CD4-positive, alpha-beta memory T cell (primary cell): ENCODE data around the gene GSTM2. TPM values are rescaled to one million over a fixed set of nuclear protein-coding genes. Genes with fewer than 3 reads are reported as not detected.

Experiments used
- CTCF ChIA-PET: fragments of 350-600 bp; sonication (Branson Sonifier 250); formaldehyde crosslinking; loops from one replicate; lab custom pipeline; 2021; ENCODE audit warnings: inconsistent platforms; ENCODE audit not compliant: partially characterized antibody; lab: Charles Lee
- POLR2A ChIA-PET: fragments of 350-600 bp; sonication (Branson Sonifier 250); formaldehyde crosslinking; loops from one replicate; lab custom pipeline; 2021; ENCODE audit not compliant: partially characterized antibody; lab: Charles Lee
- DNase-seq, 5 donors: peaks; one replicate each; pipeline versions ENCODE4 v3.0.0 to v3.0.0-alpha.2; 2020 to 2022; ENCODE audit warnings: mixed read lengths in 1 of 5
- H3K27ac ChIP-seq: one replicate; pipeline ENCODE4 v1.7.0; 2013; ENCODE audit warnings: low read depth, low read length
- H3K27me3 ChIP-seq: 2 replicates; pipeline ENCODE4 v1.7.0; 2013; ENCODE audit warnings: mild to moderate bottlenecking, low read length, moderate library complexity; ENCODE audit not compliant: insufficient read depth
- H3K36me3 ChIP-seq: 2 replicates; pipeline ENCODE4 v1.7.0; 2013; ENCODE audit warnings: mild to moderate bottlenecking, low read length, moderate library complexity; ENCODE audit not compliant: insufficient read depth
- H3K4me1 ChIP-seq: 2 replicates; pipeline ENCODE4 v1.7.0; 2013; ENCODE audit warnings: mild to moderate bottlenecking, low read length, moderate library complexity; ENCODE audit not compliant: insufficient read depth
- H3K4me3 ChIP-seq, 2 donors: one replicate each; pipeline ENCODE4 v1.7.0; 2013; ENCODE audit warnings: low read length in 2 of 2, mild to moderate bottlenecking in 1 of 2
- H3K9me3 ChIP-seq, 2 donors: one replicate each; pipeline ENCODE4 v1.7.0; 2013; ENCODE audit warnings: low read length in 2 of 2, control low read depth in 1 of 2; ENCODE audit not compliant: control insufficient read depth in 1 of 2
- H3K27ac Mint-ChIP-seq, 7 donors: one replicate each; pipeline ENCODE4 v1.8.0; 2020 to 2021; ENCODE audit warnings: mixed read lengths in 7 of 7, mild to moderate bottlenecking in 6 of 7, inconsistent platforms in 3 of 7, moderate library complexity in 3 of 7
- H3K27me3 Mint-ChIP-seq, 2 donors: one replicate each; pipeline ENCODE4 v1.8.0; 2020 to 2021; ENCODE audit warnings: mixed read lengths in 2 of 2
- H3K36me3 Mint-ChIP-seq, 2 donors: one replicate each; pipeline ENCODE4 v1.8.0; 2020 to 2021; ENCODE audit warnings: mixed read lengths in 2 of 2, inconsistent platforms in 1 of 2, mild to moderate bottlenecking in 1 of 2
- H3K4me1 Mint-ChIP-seq, 4 donors: one replicate each; pipeline ENCODE4 v1.8.0; 2020 to 2021; ENCODE audit warnings: mixed read lengths in 4 of 4, mild to moderate bottlenecking in 1 of 4
- H3K4me3 Mint-ChIP-seq, 8 donors: one replicate each; pipeline ENCODE4 v1.8.0; 2020 to 2021; ENCODE audit warnings: mixed read lengths in 8 of 8, mild to moderate bottlenecking in 7 of 8, moderate library complexity in 6 of 8, inconsistent platforms in 3 of 8
- H3K9me3 Mint-ChIP-seq, 8 donors: one replicate each; pipeline ENCODE4 v1.8.0; 2020 to 2021; ENCODE audit warnings: mixed read lengths in 8 of 8, mild to moderate bottlenecking in 5 of 8, inconsistent platforms in 3 of 8, moderate library complexity in 1 of 8
- intact Hi-C: fragments of 100-400 bp; cut with micrococcal nuclease; formaldehyde crosslinking; loops from one replicate; pipeline ENCODE4 v1.15.1; 2023
- polyA plus RNA-seq, 2 donors: library from polyadenylated mRNA; unstranded; fragments of 300-500 nt; fragmentation: Illumina TruSeq; gene quantifications; one replicate each; pipeline ENCODE4 v1.2.3, GENCODE V29; 2021
- total RNA-seq, 2 experiments: library from RNA; stranded (reverse); gene quantifications; one replicate each; pipeline ENCODE4 v1.2.3, GENCODE V29; 2021

Gene GSTM2
- total and polyA plus RNA-seq, 4 experiments from 2014 or later = 11.8 to 31.4 (median 22.5) TPM

GRCh38 chr1:109634292-109634691 is 33.6 kb upstream of the GSTM2 start:
- no peak for DNase-seq
- no peak overlapping the region for H3K4me3 Mint-ChIP-seq
- H3K27me3 Mint-ChIP-seq = no peaks in the 10 kb centered on the region
- peaks cover 16% of the 10 kb centered on the region for H3K4me1 ChIP-seq
- peaks cover 10 to 19% (median 13%) of the 10 kb centered on the region in 4 donors for H3K4me1 Mint-ChIP-seq
- H3K9me3 ChIP-seq = no peaks in the 10 kb centered on the region
- H3K27ac Mint-ChIP-seq = peak overlapping the region; percentile 3 to 87 (median 56)
- ChIA-PET POLR2A (interaction anchor here (0.6 to 2.6 kb wide), 6 partner anchors 13 to 400 kb away, joined by 3 to 8 read pairs (median 4); partner anchors contain the start of genes AHCYL1, GNAI3 and STRIP1), CTCF (interaction anchor here (0.7 to 20.3 kb wide), 3 partner anchors 10 to 142 kb away, joined by 3 to 394 read pairs (median 314); partner anchors contain the start of gene GPR61)
- no peaks in the 10 kb centered on the region for H3K9me3 Mint-ChIP-seq
- H3K36me3 Mint-ChIP-seq = peaks cover 13 to 22% of the 10 kb centered on the region in 2 donors
- peaks cover 15% of the 10 kb centered on the region for H3K36me3 ChIP-seq
- no peak overlapping the region for H3K27ac ChIP-seq
- intact Hi-C loops = no loop called here
- H3K27me3 ChIP-seq = no peaks in the 10 kb centered on the region
- no peak overlapping the region for H3K4me3 ChIP-seq

- peaks cover 11 to 21% (median 14%) of the 10 kb centered on the region in 4 donors for H3K4me1 Mint-ChIP-seq
- H3K9me3 ChIP-seq = no peaks in the 10 kb centered on the region
- H3K27ac ChIP-seq = no peak overlapping the region
- no peaks in the 10 kb centered on the region for H3K27me3 ChIP-seq
- intact Hi-C loops = no loop called here
- H3K27me3 Mint-ChIP-seq = peaks cover 0 to under 1% of the 10 kb centered on the region in 2 donors
- peak in 1 of 5 donors; percentile 22 for DNase-seq
- peaks cover 6 to 14% of the 10 kb centered on the region in 2 donors for H3K36me3 Mint-ChIP-seq
- H3K4me3 ChIP-seq = no peak overlapping the region
- ChIA-PET POLR2A (interaction anchor here (0.6 to 6.0 kb wide), 6 partner anchors 14 to 349 kb away, joined by 3 to 41 read pairs (median 6); partner anchors contain the start of genes AHCYL1, AMPD2, GNAI3 and GNAT2), CTCF (interaction anchor here (0.7 to 20.3 kb wide), 5 partner anchors 11 to 350 kb away, joined by 3 to 394 read pairs (median 106); partner anchors contain the start of genes AHCYL1 and GPR61)
- peaks cover 16% of the 10 kb centered on the region for H3K4me1 ChIP-seq
- H3K27ac Mint-ChIP-seq = peak overlapping the region in 6 of 7 donors; percentile 3 to 87 (median 50)
- H3K9me3 Mint-ChIP-seq = no peaks in the 10 kb centered on the region
- H3K36me3 ChIP-seq = peaks cover 13% of the 10 kb centered on the region
- H3K4me3 Mint-ChIP-seq = peak overlapping the region in 2 of 8 donors; percentile 59 to 62
Observed at GRCh38 chr1:109634771-109635750, 32.8 kb upstream of the GSTM2 start.

GRCh38 chr1:109635862-109636200 is 32.0 kb upstream of the GSTM2 start:
- Histone ChIP-seq H3K4me1 (peaks cover 21% of the 10 kb centered on the region), H3K27me3 (no peaks in the 10 kb centered on the region), H3K4me3 (no peak overlapping the region), H3K9me3 (no peaks in the 10 kb centered on the region), H3K27ac (no peak overlapping the region), H3K36me3 (peaks cover 10% of the 10 kb centered on the region)
- no peaks in the 10 kb centered on the region for H3K9me3 Mint-ChIP-seq
- H3K27ac Mint-ChIP-seq = no peak overlapping the region
- H3K36me3 Mint-ChIP-seq = peaks cover 4 to 13% of the 10 kb centered on the region in 2 donors
- CTCF ChIA-PET = interaction anchor here (0.8 to 20.3 kb wide), 6 partner anchors 13 to 348 kb away, joined by 3 to 394 read pairs (median 60); partner anchors contain the start of genes AHCYL1, GNAI3 and GPR61
- peaks cover 0 to 2% of the 10 kb centered on the region in 2 donors for H3K27me3 Mint-ChIP-seq
- DNase-seq = no peak
- intact Hi-C loops = no loop called here
- POLR2A ChIA-PET = interaction anchor here (1.6 to 6.0 kb wide), 2 partner anchors 16 to 87 kb away, joined by 6 to 41 read pairs; partner anchors contain the start of genes AMPD2, GNAI3 and GNAT2
- H3K4me1 Mint-ChIP-seq = peaks cover 13 to 26% (median 17%) of the 10 kb centered on the region in 4 donors
- H3K4me3 Mint-ChIP-seq = no peak overlapping the region

GRCh38 chr1:109636201-109636952 is 31.5 kb upstream of the GSTM2 start:
- DNase-seq = no peak
- H3K27me3 ChIP-seq = no peaks in the 10 kb centered on the region
- no peaks in the 10 kb centered on the region for H3K9me3 ChIP-seq
- H3K36me3 ChIP-seq = peaks cover 4% of the 10 kb centered on the region
- H3K4me1 ChIP-seq = peaks cover 21% of the 10 kb centered on the region
- Mint-ChIP-seq H3K9me3 (no peaks in the 10 kb centered on the region), H3K4me3 (no peak overlapping the region), H3K36me3 (peaks cover 0 to 9% of the 10 kb centered on the region in 2 donors), H3K27ac (no peak overlapping the region), H3K27me3 (peaks cover 0 to 2% of the 10 kb centered on the region in 2 donors), H3K4me1 (peaks cover 13 to 26% (median 17%) of the 10 kb centered on the region in 4 donors)
- no peak overlapping the region for H3K4me3 ChIP-seq
- no peak overlapping the region for H3K27ac ChIP-seq
- intact Hi-C loops = no loop called here
- ChIA-PET CTCF (interaction anchor here (0.8 to 20.3 kb wide), 9 partner anchors 8 to 408 kb away, joined by 3 to 394 read pairs (median 13); partner anchors contain the start of genes AHCYL1, GNAI3 and GPR61), POLR2A (interaction anchor here (1.2 to 6.0 kb wide), 3 partner anchors 17 to 90 kb away, joined by 3 to 41 read pairs (median 6); partner anchors contain the start of genes AMPD2, GNAI3 and GNAT2)

GRCh38 chr1:109637446-109637845 is 30.4 kb upstream of the GSTM2 start:
- POLR2A ChIA-PET = interaction anchor here (1.2 to 6.0 kb wide), 2 partner anchors 89 to 91 kb away, joined by 3 to 41 read pairs; partner anchors contain the start of gene GNAI3
- DNase-seq = no peak
- peak overlapping the region in 1 of 8 donors; percentile 58 for H3K4me3 Mint-ChIP-seq
- H3K27ac ChIP-seq = no peak overlapping the region
- no peaks in the 10 kb centered on the region for H3K9me3 ChIP-seq
- H3K36me3 Mint-ChIP-seq = peaks cover 0 to 3% of the 10 kb centered on the region in 2 donors
- H3K27ac Mint-ChIP-seq = no peak overlapping the region
- peaks cover 13 to 26% (median 17%) of the 10 kb centered on the region in 4 donors for H3K4me1 Mint-ChIP-seq
- no peaks in the 10 kb centered on the region for H3K27me3 ChIP-seq
- H3K4me3 ChIP-seq = no peak overlapping the region
- no peaks in the 10 kb centered on the region for H3K9me3 Mint-ChIP-seq
- CTCF ChIA-PET = interaction anchor here (1.0 to 20.3 kb wide), 9 partner anchors 9 to 409 kb away, joined by 3 to 394 read pairs (median 13); partner anchors contain the start of genes AHCYL1 and GPR61
- peaks cover 0 to 2% of the 10 kb centered on the region in 2 donors for H3K27me3 Mint-ChIP-seq
- peaks cover 21% of the 10 kb centered on the region for H3K4me1 ChIP-seq
- no peaks in the 10 kb centered on the region for H3K36me3 ChIP-seq
- intact Hi-C loops = no loop called here

DNA sequence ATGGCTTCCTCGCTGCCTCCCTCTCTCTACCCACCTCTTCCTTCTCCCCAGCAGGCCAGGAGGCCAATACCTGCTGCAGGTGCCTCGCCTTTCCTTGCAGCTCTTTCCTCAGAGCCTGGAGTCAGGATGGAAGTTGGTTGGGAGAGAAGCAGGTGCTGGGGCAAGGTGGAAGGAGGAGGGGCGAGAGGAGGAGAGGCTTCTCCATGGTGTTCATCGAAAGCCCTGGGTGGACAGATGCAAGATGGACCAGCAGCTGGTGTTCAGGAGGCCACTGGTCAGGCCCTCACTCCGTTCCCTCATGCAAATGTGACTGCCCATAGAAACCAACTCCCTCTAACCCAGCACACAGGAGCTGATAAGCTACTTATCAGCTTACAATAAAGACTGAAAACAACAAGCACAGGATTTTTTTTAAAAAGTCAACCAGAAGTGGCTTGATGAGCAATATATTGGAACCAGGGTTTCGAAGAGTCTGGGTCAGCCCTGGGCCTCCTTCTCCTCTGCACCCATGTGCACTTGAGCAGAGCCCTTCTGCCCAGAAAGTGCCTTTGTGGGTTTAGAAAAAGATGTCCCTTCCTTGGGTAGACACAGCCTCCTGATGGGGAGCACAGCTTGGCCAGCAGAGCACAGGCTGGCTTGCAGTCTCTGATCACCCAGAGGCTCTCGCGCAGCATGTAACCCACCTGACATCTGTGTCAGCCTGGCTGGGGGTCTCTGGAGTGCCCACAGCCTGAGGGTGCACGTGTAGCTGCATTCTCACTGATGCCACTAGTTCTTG is 28.6 kb upstream of the GSTM2 start:
- DNase-seq = peak in 1 of 5 donors; percentile 27
- intact Hi-C loops = no loop called here
- CTCF ChIA-PET = interaction anchor here (0.7 to 20.3 kb wide), 45 partner anchors 10 to 412 kb away, joined by 3 to 394 read pairs (median 6); partner anchors contain the start of genes AHCYL1, AMPD2, CYB561D1 and GNAI3

More for the DNA sequence above, 28.6 kb upstream of the GSTM2 start:
- POLR2A ChIA-PET = interaction anchor here (0.8 to 6.0 kb wide), 5 partner anchors 16 to 136 kb away, joined by 5 to 41 read pairs (median 17); partner anchors contain the start of genes GNAI3 and GSTM4
- Mint-ChIP-seq H3K4me1 (peaks cover 13 to 30% (median 21%) of the 10 kb centered on the region in 4 donors), H3K9me3 (no peaks in the 10 kb centered on the region), H3K27me3 (peaks cover 0 to 2% of the 10 kb centered on the region in 2 donors), H3K36me3 (no peaks in the 10 kb centered on the region), H3K4me3 (no peak overlapping the region), H3K27ac (no peak overlapping the region)
- Histone ChIP-seq H3K4me3 (no peak overlapping the region), H3K27ac (no peak overlapping the region), H3K27me3 (no peaks in the 10 kb centered on the region), H3K4me1 (peaks cover 28% of the 10 kb centered on the region), H3K9me3 (no peaks in the 10 kb centered on the region), H3K36me3 (no peaks in the 10 kb centered on the region)
